ENCODE results near the gene BET1L.
A peak's percentile ranks its signal among the peaks of the same experiment; 100 is the strongest.
"Not testable (repeated sequence)": the region's sequence is repeated elsewhere in the genome, so short reads cannot be mapped to it uniquely, and the experiment has no call there.

Gene BET1L

DNA sequence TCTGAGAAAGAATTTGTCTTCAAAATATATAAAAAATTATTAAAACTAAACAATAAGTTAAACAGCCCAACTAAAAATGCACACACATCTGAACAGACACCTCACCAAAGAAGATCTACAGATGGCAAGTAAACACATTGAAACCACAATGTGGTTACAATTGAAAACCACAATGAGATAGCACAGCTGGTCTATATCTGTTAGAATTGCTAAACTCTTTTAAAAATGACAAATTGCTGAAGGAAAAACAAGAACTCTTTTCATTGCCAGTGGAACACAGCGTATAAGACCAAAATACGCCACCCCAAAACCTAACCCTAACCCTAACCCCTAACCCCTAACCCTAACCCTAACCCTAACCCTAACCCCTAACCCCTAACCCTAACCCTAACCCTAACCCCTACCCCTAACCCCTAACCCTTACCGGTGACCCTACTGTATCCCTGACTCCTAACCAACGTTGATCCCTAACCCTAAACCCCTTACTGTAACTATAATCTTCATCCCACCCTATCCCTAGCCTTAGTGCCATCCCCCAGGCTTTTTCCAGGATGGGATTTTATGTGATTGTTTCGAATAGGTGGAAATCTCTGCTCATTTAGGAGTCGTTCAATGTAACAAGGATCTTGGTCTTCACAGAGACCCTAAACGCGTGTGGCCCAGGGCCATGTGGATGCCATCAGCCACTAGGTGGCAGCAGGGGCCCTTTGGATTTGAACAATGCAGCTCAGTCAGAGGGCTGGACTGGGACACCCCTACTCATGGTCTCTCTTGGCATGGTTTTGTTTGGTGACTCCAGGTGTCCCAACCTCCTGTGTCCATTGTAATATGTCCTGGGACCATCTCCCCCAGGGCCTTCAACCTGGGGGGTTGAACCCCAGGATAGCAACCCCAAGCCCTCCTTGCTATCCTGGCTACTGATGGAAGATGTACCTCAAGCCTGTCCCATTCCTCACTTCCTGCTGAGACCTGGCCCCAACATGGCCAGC lies 15.4 kb downstream of the BET1L start:
- not testable (repeated sequence) for H3K4me3 ChIP-seq (ENCODE audit: low read depth, low read length); DNase-seq (ENCODE audit: low read depth)
- TF ChIP-seq, protein P1, sequence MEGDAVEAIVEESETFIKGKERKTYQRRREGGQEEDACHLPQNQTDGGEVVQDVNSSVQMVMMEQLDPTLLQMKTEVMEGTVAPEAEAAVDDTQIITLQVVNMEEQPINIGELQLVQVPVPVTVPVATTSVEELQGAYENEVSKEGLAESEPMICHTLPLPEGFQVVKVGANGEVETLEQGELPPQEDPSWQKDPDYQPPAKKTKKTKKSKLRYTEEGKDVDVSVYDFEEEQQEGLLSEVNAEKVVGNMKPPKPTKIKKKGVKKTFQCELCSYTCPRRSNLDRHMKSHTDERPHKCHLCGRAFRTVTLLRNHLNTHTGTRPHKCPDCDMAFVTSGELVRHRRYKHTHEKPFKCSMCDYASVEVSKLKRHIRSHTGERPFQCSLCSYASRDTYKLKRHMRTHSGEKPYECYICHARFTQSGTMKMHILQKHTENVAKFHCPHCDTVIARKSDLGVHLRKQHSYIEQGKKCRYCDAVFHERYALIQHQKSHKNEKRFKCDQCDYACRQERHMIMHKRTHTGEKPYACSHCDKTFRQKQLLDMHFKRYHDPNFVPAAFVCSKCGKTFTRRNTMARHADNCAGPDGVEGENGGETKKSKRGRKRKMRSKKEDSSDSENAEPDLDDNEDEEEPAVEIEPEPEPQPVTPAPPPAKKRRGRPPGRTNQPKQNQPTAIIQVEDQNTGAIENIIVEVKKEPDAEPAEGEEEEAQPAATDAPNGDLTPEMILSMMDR (IDR thresholded peaks at IDR 0.05; ENCODE audit: insufficient read depth, low read depth, low read length, missing control alignments), result peak; percentile 31

DNA sequence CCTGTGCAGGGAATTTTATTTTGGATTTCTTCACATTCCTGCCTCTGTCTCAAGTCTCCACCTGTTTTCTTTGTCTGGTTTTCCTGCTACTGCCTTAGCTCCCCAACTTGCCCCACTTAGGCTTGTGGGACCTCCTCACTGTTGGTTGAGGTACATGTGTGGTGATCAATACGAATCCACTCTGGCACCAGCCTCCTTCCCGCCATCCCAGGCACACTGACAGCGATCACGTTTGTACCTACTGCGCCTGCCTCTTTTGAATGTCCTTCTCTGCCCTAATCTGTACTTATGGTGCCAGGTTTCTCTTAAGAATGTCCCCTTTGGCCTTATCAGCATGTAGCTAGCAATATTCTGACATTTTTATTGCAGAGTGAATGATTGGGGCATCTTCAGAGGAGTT lies 16.7 kb downstream of the BET1L start:
- H3K4me3 ChIP-seq (ENCODE audit: low read depth, low read length); DNase-seq (ENCODE audit: low read depth): not testable (repeated sequence)

DNA sequence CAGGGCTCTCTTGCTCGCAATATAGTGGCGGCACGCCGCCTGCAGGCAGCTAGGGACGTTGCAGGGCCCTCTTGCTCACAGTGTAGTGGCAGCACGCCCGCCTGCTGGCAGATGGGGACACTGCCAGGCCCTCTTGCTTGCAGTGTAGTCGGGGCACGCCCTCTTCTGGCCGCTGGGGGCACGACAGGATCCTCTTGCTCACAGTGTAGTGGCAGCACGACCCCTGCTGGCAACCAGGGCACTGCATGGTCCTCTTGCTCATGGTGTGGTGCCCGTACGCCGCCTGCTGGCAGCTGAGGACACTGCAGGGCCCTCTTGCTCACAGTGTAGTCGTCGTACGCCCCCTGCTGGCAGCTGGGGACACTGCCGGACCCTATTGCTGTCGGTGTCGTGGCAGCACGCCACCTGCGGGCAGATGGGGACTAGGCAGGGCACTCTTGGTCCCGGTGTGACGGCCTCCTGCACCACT lies 17.3 kb downstream of the BET1L start:
- not testable (repeated sequence) for DNase-seq (ENCODE audit: low read depth); H3K4me3 ChIP-seq (ENCODE audit: low read depth, low read length)

DNA sequence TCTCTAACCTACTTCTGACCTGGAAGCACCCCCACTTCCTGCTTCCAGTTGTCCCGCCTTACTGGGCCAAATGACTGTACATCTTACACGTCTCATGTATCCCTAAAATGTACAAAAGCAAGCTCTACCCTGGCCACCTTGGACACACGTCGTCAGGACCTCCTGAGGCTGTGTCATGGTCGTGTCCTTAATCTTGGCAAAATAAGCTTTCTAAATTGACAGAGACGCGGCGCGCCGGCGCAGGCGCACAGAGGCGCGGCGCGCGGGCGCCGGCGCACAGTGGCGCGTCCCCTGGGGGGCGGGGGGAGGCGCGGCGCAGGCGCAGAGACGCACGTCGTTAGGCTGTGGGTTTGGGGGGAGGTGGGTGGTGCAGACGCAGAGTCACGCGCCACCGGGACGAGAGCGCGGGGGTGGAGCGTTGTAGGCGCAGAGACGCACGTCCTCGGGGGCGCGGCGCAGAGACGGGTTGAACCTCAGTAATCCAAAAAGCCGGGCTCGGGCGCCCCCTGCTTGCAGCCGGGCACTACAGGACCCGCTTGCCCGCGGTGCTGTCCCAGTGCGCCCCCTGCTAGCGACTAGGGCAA lies 17.9 kb downstream of the BET1L start:
- DNase-seq (ENCODE audit: low read depth); H3K4me3 ChIP-seq (ENCODE audit: low read depth, low read length): not testable (repeated sequence)
- TF ChIP-seq, protein P1 (IDR thresholded peaks at IDR 0.05; ENCODE audit: insufficient read depth, low read depth, low read length, missing control alignments), result peak; percentile 25

DNA sequence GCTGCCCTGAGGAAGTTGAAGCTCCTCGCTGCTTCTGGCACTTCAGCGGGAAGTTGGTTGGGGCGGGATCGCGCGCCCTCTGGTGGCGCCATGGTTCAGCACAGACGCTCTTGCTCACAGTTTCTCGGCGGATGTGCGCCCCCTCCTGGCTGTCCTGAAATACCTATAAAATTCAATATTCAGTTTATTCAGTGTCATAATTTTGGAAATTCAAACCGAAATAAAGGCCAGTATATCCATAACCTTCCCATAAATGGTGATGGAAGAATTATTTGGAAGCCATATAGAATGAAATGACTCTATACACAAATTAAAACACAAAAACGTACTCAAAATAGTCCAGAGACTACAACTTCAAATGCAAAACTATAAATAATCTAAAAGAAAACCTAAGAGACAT lies 27.0 kb downstream of the BET1L start:
- DNase-seq (ENCODE audit: low read depth); H3K4me3 ChIP-seq (ENCODE audit: low read depth, low read length): not testable (repeated sequence)

All from GM12865 (cell line).